Astrocyte (in vitro differentiated cells and primary cell): ENCODE results near the gene HDAC3.

Source experiments
- EZH2 ChIP-seq: IDR thresholded peaks from 2 replicates; pipeline ENCODE4 v1.6.1; 2012; ENCODE audit warnings: mild to moderate bottlenecking, low read length, inconsistent platforms; ENCODE audit not compliant: insufficient read depth
- TF ChIP-seq, protein P1 (sequence below): IDR thresholded peaks from 2 replicates; pipeline ENCODE4 v1.5.1; 2011; ENCODE audit warnings: low read depth, mild to moderate bottlenecking, inconsistent platforms, low read length, moderate library complexity; ENCODE audit not compliant: insufficient read depth

DNA sequence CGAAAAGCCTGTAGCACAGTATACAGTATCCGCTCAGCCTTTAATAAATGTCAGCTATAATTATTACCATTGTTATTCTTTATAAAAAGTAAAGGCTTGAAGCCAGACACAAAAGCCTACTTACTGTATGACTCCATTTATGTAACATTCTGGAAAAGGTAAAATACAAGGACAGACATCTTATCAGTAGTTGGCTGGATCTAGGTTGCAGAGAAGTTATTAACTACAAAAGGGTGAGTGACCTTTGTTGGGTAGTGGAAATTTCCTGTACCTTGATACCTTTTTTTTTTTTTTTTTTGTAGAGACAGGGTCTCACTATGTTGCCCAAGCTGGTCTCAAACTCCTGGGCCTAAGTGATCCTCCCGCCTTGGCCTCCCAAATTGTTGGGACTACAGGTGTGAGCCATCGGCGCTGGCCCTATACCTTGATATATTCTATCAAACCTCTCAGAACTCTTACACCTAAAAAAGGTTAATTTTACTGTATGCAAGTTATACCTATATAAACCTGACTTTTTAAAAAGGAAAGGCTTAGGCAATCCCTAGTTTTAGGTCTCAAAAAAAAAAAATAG is 6.0 kb downstream of the HDAC3 start:
- TF ChIP-seq, protein P1, sequence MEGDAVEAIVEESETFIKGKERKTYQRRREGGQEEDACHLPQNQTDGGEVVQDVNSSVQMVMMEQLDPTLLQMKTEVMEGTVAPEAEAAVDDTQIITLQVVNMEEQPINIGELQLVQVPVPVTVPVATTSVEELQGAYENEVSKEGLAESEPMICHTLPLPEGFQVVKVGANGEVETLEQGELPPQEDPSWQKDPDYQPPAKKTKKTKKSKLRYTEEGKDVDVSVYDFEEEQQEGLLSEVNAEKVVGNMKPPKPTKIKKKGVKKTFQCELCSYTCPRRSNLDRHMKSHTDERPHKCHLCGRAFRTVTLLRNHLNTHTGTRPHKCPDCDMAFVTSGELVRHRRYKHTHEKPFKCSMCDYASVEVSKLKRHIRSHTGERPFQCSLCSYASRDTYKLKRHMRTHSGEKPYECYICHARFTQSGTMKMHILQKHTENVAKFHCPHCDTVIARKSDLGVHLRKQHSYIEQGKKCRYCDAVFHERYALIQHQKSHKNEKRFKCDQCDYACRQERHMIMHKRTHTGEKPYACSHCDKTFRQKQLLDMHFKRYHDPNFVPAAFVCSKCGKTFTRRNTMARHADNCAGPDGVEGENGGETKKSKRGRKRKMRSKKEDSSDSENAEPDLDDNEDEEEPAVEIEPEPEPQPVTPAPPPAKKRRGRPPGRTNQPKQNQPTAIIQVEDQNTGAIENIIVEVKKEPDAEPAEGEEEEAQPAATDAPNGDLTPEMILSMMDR: no peak
- no peak for TF ChIP-seq EZH2
